Measurements from ENCODE around the gene RTN4R. TPM values are rescaled to one million over a fixed set of nuclear protein-coding genes. Genes with fewer than 3 reads are reported as not detected.

RTN4R gene
- total and polyA plus RNA-seq, 2 of the 4 experiments (the other 2 are of a cell fraction): 0.18 to 0.94 TPM

- Histone ChIP-seq H3K4ac (ENCODE audit: low read depth, low read length) (peak overlapping the region; percentile 90), H2BK20ac (ENCODE audit: low read depth, low read length) (peak overlapping the region; percentile 59), H3K27me3 (ENCODE audit: control insufficient read depth, insufficient read depth, low read length) (peaks cover 25% of the 10 kb centered on the region), H3K27ac (ENCODE audit: insufficient read depth, low read length) (no peak overlapping the region), H2AFZ (replicated peaks; ENCODE audit: low read length, poor library complexity) (peak overlapping the region; percentile 86), H3K18ac (ENCODE audit: low read depth, low read length) (no peak overlapping the region; the same call in 1 of the 2 replicates), H2BK120ac (ENCODE audit: low read depth, low read length) (peak overlapping the region; percentile 84), H3K9ac (ENCODE audit: low read depth, low read length) (no peak overlapping the region), H4K91ac (ENCODE audit: insufficient read depth, low read depth, low read length) (peak overlapping the region; percentile 31), H3K79me1 (ENCODE audit: low read depth in 1 of 2, low read length in 2 of 2) (peaks cover 0 to 20% of the 10 kb centered on the region in 2 experiments; a peak in 3 of 4 replicates), H4K8ac (ENCODE audit: low read depth in 2 of 2, low read length in 2 of 2) (peak overlapping the region; percentile 55 to 87; a peak in 3 of 4 replicates), H2AK9ac (replicated peaks; ENCODE audit: low read depth, low read length, poor library complexity) (peak overlapping the region; percentile 87), H2BK15ac (ENCODE audit: low read depth, low read length) (peak overlapping the region; percentile 84; the same call in 2 of the 3 replicates), H4K20me1 (ENCODE audit: insufficient read depth, low read length) (no peaks in the 10 kb centered on the region), H3K4me1 (ENCODE audit: control insufficient read depth, insufficient read depth, low read length) (peaks cover 20% of the 10 kb centered on the region), H3K4me2 (ENCODE audit: low read depth, low read length) (no peak overlapping the region), H3K4me3 (ENCODE audit: insufficient read depth, low read depth, low read length) (no peak overlapping the region), H3K23ac (ENCODE audit: low read depth, low read length) (no peak overlapping the region), H2BK5ac (ENCODE audit: low read depth, low read length, poor library complexity, severe bottlenecking) (peak overlapping the region; percentile 25), H3K56ac (ENCODE audit: extremely low read depth, insufficient read depth, low read length) (no peak overlapping the region), H3K36me3 (ENCODE audit: control insufficient read depth, insufficient read depth, low read length) (no peaks in the 10 kb centered on the region), H4K5ac (ENCODE audit: low read depth, low read length) (peak overlapping the region; percentile 21; the same call in 1 of the 2 replicates), H3K14ac (replicated peaks; ENCODE audit: low read depth, low read length) (peak overlapping the region; percentile 9; the same call in 1 of the 2 replicates), H2AK5ac (ENCODE audit: low read depth, low read length) (peak overlapping the region; percentile 93; the same call in 1 of the 2 replicates), H3K9me1 (ENCODE audit: insufficient read depth, low read length) (peaks cover 18% of the 10 kb centered on the region), H3K9me3 (ENCODE audit: control insufficient read depth, insufficient read depth, low read length) (no peaks in the 10 kb centered on the region)
- WGBS, 2 experiments (ENCODE audit: extremely low coverage in 2 of 2, insufficient read length in 1 of 2): 54% methylated on average over 3 of the region's 11 CpGs; no CpG with 5 or more reads in 1 of the 2 experiments
- POLR2A ChIA-PET (ENCODE audit: unreplicated experiment): no interaction called here
- intact Hi-C loops (cut with micrococcal nuclease): no loop called here
- CTCF ChIA-PET: no interaction called here
- BruUV-seq (replicated peaks): no TSS peak
- peak; percentile 30 for ATAC-seq (ENCODE audit: low read depth)
- no peak for DNase-seq
- dilution Hi-C loops (cut with HindIII; ENCODE audit: low sequenced_read_pairs, unreplicated experiment): no loop called here
- 0 out of 2 replicates have a peak, but pooled peaks have one; percentile 12 for TF ChIP-seq MAZ (IDR thresholded peaks at IDR 0.05; ENCODE audit: borderline replicate concordance, low read depth, low read length)
- TF ChIP-seq CHD1 (IDR thresholded peaks at IDR 0.05; ENCODE audit: low read depth, low read length): no peak
- in situ Hi-C loops (cut with MboI; ENCODE audit: low sequenced_read_pairs): no loop called here
Measured at GRCh38 chr22:20203552-20204201, 64.4 kb downstream of the RTN4R start.

Measured in IMR-90 (cell line).